ENCODE measurements around the gene TBC1D20. TPM values are rescaled to one million over a fixed set of nuclear protein-coding genes. Genes with fewer than 3 reads are reported as not detected.

The TBC1D20 gene
- total and polyA plus RNA-seq, 2 of the 4 experiments (the other 2 are of a cell fraction) = 39.1 to 42.8 TPM

GRCh38 chr20:496126-496696 lies 33.9 kb upstream of the TBC1D20 start:
- BruUV-seq (replicated peaks) = no TSS peak
- H3K56ac ChIP-seq (ENCODE audit: extremely low read depth, insufficient read depth, low read length) = no peak overlapping the region
- H3K4me3 ChIP-seq (ENCODE audit: insufficient read depth, low read depth, low read length) = no peak overlapping the region
- no peak overlapping the region for H2AK5ac ChIP-seq (ENCODE audit: low read depth, low read length)
- H3K9ac ChIP-seq (ENCODE audit: low read depth, low read length) = no peak overlapping the region
- H2AK9ac ChIP-seq (replicated peaks; ENCODE audit: low read depth, low read length, poor library complexity) = no peak overlapping the region
- ATAC-seq (ENCODE audit: low read depth) = peak; percentile 61
- TF ChIP-seq MAZ (IDR thresholded peaks at IDR 0.05; ENCODE audit: borderline replicate concordance, low read depth, low read length) = no peak
- peak; percentile 74 for TF ChIP-seq CEBPB (IDR thresholded peaks at IDR 0.05; ENCODE audit: low read depth, low read length)
- H4K20me1 ChIP-seq (ENCODE audit: insufficient read depth, low read length) = no peaks in the 10 kb centered on the region
- no peak overlapping the region for H4K91ac ChIP-seq (ENCODE audit: insufficient read depth, low read depth, low read length)
- H3K4ac ChIP-seq (ENCODE audit: low read depth, low read length) = no peak overlapping the region
- no peaks in the 10 kb centered on the region for H3K9me3 ChIP-seq (ENCODE audit: control insufficient read depth, insufficient read depth, low read length)
- no peaks in the 10 kb centered on the region for H3K4me1 ChIP-seq (ENCODE audit: control insufficient read depth, insufficient read depth, low read length)
- no CpG with 5 or more reads among the region's 2 CpGs for WGBS, 2 experiments (ENCODE audit: extremely low coverage in 2 of 2, insufficient read length in 1 of 2)
- no peak overlapping the region; the same call in 1 of the 2 replicates for H3K27ac ChIP-seq (ENCODE audit: insufficient read depth, low read length)
- peak; percentile 49 for DNase-seq
- no peak overlapping the region for H3K14ac ChIP-seq (replicated peaks; ENCODE audit: low read depth, low read length)
- H3K4me2 ChIP-seq (ENCODE audit: low read depth, low read length) = no peak overlapping the region
- H2BK120ac ChIP-seq (ENCODE audit: low read depth, low read length) = no peak overlapping the region
- in situ Hi-C loops (cut with MboI; ENCODE audit: low sequenced_read_pairs) = loop anchor here (10.0 kb wide), 1 partner anchor 159 kb away; the partner anchor contains the start of gene SRXN1
- ChIA-PET POLR2A (ENCODE audit: unreplicated experiment) (no interaction called here), CTCF (no interaction called here)
- no peak overlapping the region for H4K5ac ChIP-seq (ENCODE audit: low read depth, low read length)
- H3K18ac ChIP-seq (ENCODE audit: low read depth, low read length) = no peak overlapping the region
- no peak overlapping the region for H4K8ac ChIP-seq (ENCODE audit: low read depth in 2 of 2, low read length in 2 of 2)
- H2BK15ac ChIP-seq (ENCODE audit: low read depth, low read length) = no peak overlapping the region
- H3K27me3 ChIP-seq (ENCODE audit: control insufficient read depth, insufficient read depth, low read length) = no peaks in the 10 kb centered on the region
- dilution Hi-C loops (cut with HindIII; ENCODE audit: low sequenced_read_pairs, unreplicated experiment) = no loop called here
- no peaks in the 10 kb centered on the region; the same call in 1 of the 2 replicates for H3K9me1 ChIP-seq (ENCODE audit: insufficient read depth, low read length)
- no peak overlapping the region for H2BK20ac ChIP-seq (ENCODE audit: low read depth, low read length)
- H2BK5ac ChIP-seq (ENCODE audit: low read depth, low read length, poor library complexity, severe bottlenecking) = peak overlapping the region; percentile 12
- intact Hi-C loops (cut with micrococcal nuclease) = no loop called here
- H3K36me3 ChIP-seq (ENCODE audit: control insufficient read depth, insufficient read depth, low read length) = peaks cover 37% of the 10 kb centered on the region
- H2AFZ ChIP-seq (replicated peaks; ENCODE audit: low read length, poor library complexity) = no peak overlapping the region
- no peak overlapping the region for H3K23ac ChIP-seq (ENCODE audit: low read depth, low read length)
- peaks cover 4 to 8% of the 10 kb centered on the region in 2 experiments; a peak in 2 of 4 replicates for H3K79me1 ChIP-seq (ENCODE audit: low read depth in 1 of 2, low read length in 2 of 2)

All from IMR-90 (cell line).